Measurements from ENCODE around the gene PSME3IP1.
"Not testable (repeated sequence)": the region's sequence is repeated elsewhere in the genome, so short reads cannot be mapped to it uniquely, and the experiment has no call there.

Gene PSME3IP1

GRCh38 chr16:57196286-57196685 lies 10.4 kb upstream of the PSME3IP1 start:
- no peak for DNase-seq

GRCh38 chr16:57194512-57194911 lies 8.7 kb upstream of the PSME3IP1 start:
- no peak for DNase-seq

GRCh38 chr16:57192720-57193486 lies 7.1 kb upstream of the PSME3IP1 start:
- no peak for DNase-seq

GRCh38 chr16:57192146-57192545 lies 6.3 kb upstream of the PSME3IP1 start:
- no peak for DNase-seq

GRCh38 chr16:57191056-57191571 lies 5.3 kb upstream of the PSME3IP1 start:
- no peak for DNase-seq

GRCh38 chr16:57190136-57190535 lies 4.3 kb upstream of the PSME3IP1 start:
- no peak for DNase-seq

GRCh38 chr16:57189527-57189926 lies 3.7 kb upstream of the PSME3IP1 start:
- not testable (repeated sequence) for DNase-seq

GRCh38 chr16:57188711-57189002 lies 2.8 kb upstream of the PSME3IP1 start:
- DNase-seq: no peak

- not testable (repeated sequence) for DNase-seq
Measured at GRCh38 chr16:57187902-57188710, 2.3 kb upstream of the PSME3IP1 start.

- no peak for DNase-seq
Measured at GRCh38 chr16:57186872-57187854, 1.3 kb upstream of the PSME3IP1 start.

GRCh38 chr16:57185446-57185944 lies 344 bp downstream of the PSME3IP1 start:
- DNase-seq: peak; percentile 34

- no peak for DNase-seq
Measured at GRCh38 chr16:57184887-57185445, 873 bp downstream of the PSME3IP1 start.

GRCh38 chr16:57184113-57184512 lies 1.7 kb downstream of the PSME3IP1 start:
- DNase-seq: no peak

- DNase-seq: no peak
Measured at GRCh38 chr16:57179215-57179828, 6.5 kb downstream of the PSME3IP1 start.

- DNase-seq: no peak
Measured at GRCh38 chr16:57178793-57179212, 7.0 kb downstream of the PSME3IP1 start.

GRCh38 chr16:57178196-57178595 lies 7.6 kb downstream of the PSME3IP1 start:
- DNase-seq: no peak

GRCh38 chr16:57175896-57176295 lies 9.9 kb downstream of the PSME3IP1 start:
- DNase-seq: no peak

- DNase-seq: no peak
Measured at GRCh38 chr16:57172721-57173290, 13.0 kb downstream of the PSME3IP1 start.

- no peak for DNase-seq
Measured at GRCh38 chr16:57169327-57169726, 16.5 kb downstream of the PSME3IP1 start.

GRCh38 chr16:57167953-57168352 lies 17.9 kb downstream of the PSME3IP1 start:
- DNase-seq: peak; percentile 45

GRCh38 chr16:57167538-57167937 lies 18.3 kb downstream of the PSME3IP1 start:
- no peak for DNase-seq
